CD14-positive monocyte (primary cell): ENCODE results near the gene TPM2. TPM values are rescaled to one million over a fixed set of nuclear protein-coding genes. Genes with fewer than 3 reads are reported as not detected.

Experiments used
- DNase-seq, 3 donors: peaks; one replicate each; pipeline ENCODE4 v3.0.0-alpha.2; 2011 to 2022
- H2AFZ ChIP-seq: 2 replicates; pipeline ENCODE4 v1.6.0; 2012; ENCODE audit warnings: mild to moderate bottlenecking, low read depth, low read length, inconsistent platforms; ENCODE audit not compliant: insufficient read depth, poor library complexity, severe bottlenecking
- H3K27ac ChIP-seq, 2 donors: 1 replicate in 1 of 2; 2 replicates in 1 of 2; pipeline ENCODE4 v1.5.1; 2012 to 2013; ENCODE audit warnings: low read length in 2 of 2, control low read depth in 1 of 2, inconsistent platforms in 1 of 2, low read depth in 1 of 2, mild to moderate bottlenecking in 1 of 2
- H3K27me3 ChIP-seq, 2 donors: one replicate each; pipeline versions ENCODE4 v1.6.0 to v1.6.1; 2011 to 2013; ENCODE audit warnings: low read length in 2 of 2; ENCODE audit not compliant: control insufficient read depth in 2 of 2, insufficient read depth in 2 of 2
- H3K36me3 ChIP-seq, 2 donors: replicated peaks in 1 of 2; 1 replicate in 1 of 2; 2 replicates in 1 of 2; pipeline versions ENCODE4 v1.5.1 to v1.6.1; 2012 to 2013; ENCODE audit warnings: low read length in 2 of 2, control low read depth in 1 of 2, inconsistent platforms in 1 of 2, mild to moderate bottlenecking in 1 of 2; ENCODE audit not compliant: insufficient read depth in 2 of 2, control insufficient read depth in 1 of 2
- H3K4me1 ChIP-seq, 2 donors: 1 replicate in 1 of 2; 2 replicates in 1 of 2; pipeline versions ENCODE4 v1.5.1 to v1.6.1; 2012 to 2013; ENCODE audit warnings: low read length in 2 of 2, control low read depth in 1 of 2, inconsistent platforms in 1 of 2, mild to moderate bottlenecking in 1 of 2, moderate library complexity in 1 of 2; ENCODE audit not compliant: insufficient read depth in 2 of 2, control insufficient read depth in 1 of 2
- H3K4me2 ChIP-seq: replicated peaks from 2 replicates; pipeline ENCODE3; 2012; ENCODE audit warnings: low read length, moderate library complexity, mild to moderate bottlenecking; ENCODE audit not compliant: poor library complexity, severe bottlenecking; ENCODE audit errors: extremely low read depth
- H3K4me3 ChIP-seq, 3 experiments: fragments of 200-600 bp in 1 of 3; sonication (generic) in 1 of 3; replicated peaks in 1 of 3; 1 replicate in 2 of 3; 2 replicates in 1 of 3; pipeline ENCODE4 v1.5.1; 2011 to 2013; ENCODE audit warnings: low read length in 3 of 3, mild to moderate bottlenecking in 3 of 3, control low read depth in 2 of 3, low read depth in 2 of 3, inconsistent platforms in 1 of 3, moderate library complexity in 1 of 3
- H3K79me2 ChIP-seq: 2 replicates; pipeline ENCODE4 v1.6.0; 2012; ENCODE audit warnings: mild to moderate bottlenecking, control low read depth, inconsistent platforms, low read length, moderate library complexity; ENCODE audit not compliant: insufficient read depth
- H3K9ac ChIP-seq: 2 replicates; pipeline ENCODE4 v1.6.0; 2017; ENCODE audit warnings: low read length, mild to moderate bottlenecking; ENCODE audit not compliant: insufficient read depth, poor library complexity, severe bottlenecking
- H3K9me3 ChIP-seq, 2 donors: replicated peaks in 1 of 2; 1 replicate in 1 of 2; 2 replicates in 1 of 2; pipeline versions ENCODE4 v1.5.1 to v1.6.1; 2012 to 2013; ENCODE audit warnings: low read length in 2 of 2, control low read depth in 1 of 2; ENCODE audit not compliant: control insufficient read depth in 1 of 2, insufficient read depth in 1 of 2
- H4K20me1 ChIP-seq: 2 replicates; pipeline ENCODE4 v1.6.0; 2012; ENCODE audit warnings: mild to moderate bottlenecking, low read length, control low read depth, moderate library complexity; ENCODE audit not compliant: insufficient read depth
- H3K27ac Mint-ChIP-seq, 7 donors: one replicate each; pipeline ENCODE4 v1.8.0; 2020; ENCODE audit warnings: mild to moderate bottlenecking in 7 of 7, mixed read lengths in 7 of 7, moderate library complexity in 6 of 7, inconsistent platforms in 2 of 7
- H3K27me3 Mint-ChIP-seq, 3 donors: one replicate each; pipeline ENCODE4 v1.8.0; 2021 to 2022; ENCODE audit warnings: low read depth in 3 of 3, mild to moderate bottlenecking in 3 of 3, mixed read lengths in 3 of 3, moderate library complexity in 3 of 3, inconsistent platforms in 1 of 3
- H3K36me3 Mint-ChIP-seq, 2 donors: one replicate each; pipeline ENCODE4 v1.8.0; 2020; ENCODE audit warnings: mixed read lengths in 2 of 2, inconsistent platforms in 1 of 2, mild to moderate bottlenecking in 1 of 2
- H3K4me1 Mint-ChIP-seq: one replicate; pipeline ENCODE4 v1.8.0; 2020; ENCODE audit warnings: mild to moderate bottlenecking, mixed read lengths
- H3K4me3 Mint-ChIP-seq, 2 donors: one replicate each; pipeline ENCODE4 v1.8.0; 2020; ENCODE audit warnings: mild to moderate bottlenecking in 2 of 2, mixed read lengths in 2 of 2, moderate library complexity in 1 of 2
- H3K9me3 Mint-ChIP-seq, 7 donors: one replicate each; pipeline ENCODE4 v1.8.0; 2020 to 2022; ENCODE audit warnings: mixed read lengths in 7 of 7, mild to moderate bottlenecking in 6 of 7, moderate library complexity in 6 of 7, inconsistent platforms in 2 of 7
- CTCF ChIP-seq: fragments of 200-600 bp; IDR thresholded peaks from one replicate; pipeline ENCODE4 v1.8.0; 2022; ENCODE audit warnings: antibody characterized with exemption, mild to moderate bottlenecking
- WGBS: methylation state at CpG from one replicate; pipeline ENCODE4 v1.1.5; 2013; ENCODE audit warnings: missing lambda C conversion rate; ENCODE audit not compliant: insufficient coverage; 5-methylcytosine and 5-hydroxymethylcytosine counted together
- intact Hi-C, 2 donors: fragments of 100-400 bp; cut with micrococcal nuclease; formaldehyde crosslinking; loops; one replicate each; pipeline versions ENCODE4 v1.15.0 to v1.15.1; 2023
- polyA plus RNA-seq, 3 donors: library from polyadenylated mRNA; depleted of rRNA in 1 of 3; unstranded in 2 of 3; stranded (reverse) in 1 of 3; fragments of 300-500 nt in 2 of 3; fragments of >200 nt in 1 of 3; fragmentation: Illumina TruSeq in 2 of 3; gene quantifications; 1 replicate in 2 of 3; 2 replicates in 1 of 3; pipeline ENCODE4 v1.2.3, GENCODE V29; 2012 to 2021

The TPM2 gene
- polyA plus RNA-seq, 3 donors, result 7.7 TPM; not detected in 2

GRCh38 chr9:35700942-35701341, 11.2 kb upstream of the TPM2 start:
- H3K27me3 Mint-ChIP-seq, result no peaks in the 10 kb centered on the region
- H3K36me3 ChIP-seq, result peaks cover 98 to 100% of the 10 kb centered on the region in 2 donors
- H3K9me3 Mint-ChIP-seq, result peaks cover 0 to 2% (median 0%) of the 10 kb centered on the region in 7 donors
- H3K27ac ChIP-seq, result no peak overlapping the region
- no peak overlapping the region for H3K4me3 ChIP-seq
- H3K4me1 Mint-ChIP-seq, result no peaks in the 10 kb centered on the region
- no peak for DNase-seq
- no peak overlapping the region for H3K27ac Mint-ChIP-seq
- H2AFZ ChIP-seq, result no peak overlapping the region
- H3K27me3 ChIP-seq, result no peaks in the 10 kb centered on the region
- no peaks in the 10 kb centered on the region for H3K9me3 ChIP-seq
- no peaks in the 10 kb centered on the region for H3K79me2 ChIP-seq
- intact Hi-C loops, result no loop called here
- no peak overlapping the region for H3K9ac ChIP-seq
- peaks cover 100% of the 10 kb centered on the region for H4K20me1 ChIP-seq
- H3K4me2 ChIP-seq, result no peak overlapping the region
- no peak overlapping the region for H3K4me3 Mint-ChIP-seq
- no peak for TF ChIP-seq CTCF
- no peaks in the 10 kb centered on the region for H3K4me1 ChIP-seq
- peaks cover 0 to 33% of the 10 kb centered on the region in 2 donors for H3K36me3 Mint-ChIP-seq

GRCh38 chr9:35700031-35700430, 10.3 kb upstream of the TPM2 start:
- intact Hi-C loops, result no loop called here
- no peaks in the 10 kb centered on the region for H3K4me1 Mint-ChIP-seq
- H3K4me3 Mint-ChIP-seq, result no peak overlapping the region
- TF ChIP-seq CTCF, result no peak
- no peaks in the 10 kb centered on the region for H3K9me3 ChIP-seq
- H3K9me3 Mint-ChIP-seq, result peaks cover 0 to 2% (median 0%) of the 10 kb centered on the region in 7 donors
- no peaks in the 10 kb centered on the region for H3K27me3 ChIP-seq
- peaks cover 0 to 25% of the 10 kb centered on the region in 2 donors for H3K36me3 Mint-ChIP-seq
- H3K27ac ChIP-seq, result peak overlapping the region in 1 of 2 donors; percentile 34
- no peaks in the 10 kb centered on the region for H3K27me3 Mint-ChIP-seq
- no peak overlapping the region for H2AFZ ChIP-seq
- no peak overlapping the region for H3K4me2 ChIP-seq
- H3K4me3 ChIP-seq, result no peak overlapping the region
- no peak for DNase-seq
- peaks cover 91 to 95% of the 10 kb centered on the region in 2 donors for H3K36me3 ChIP-seq
- H3K27ac Mint-ChIP-seq, result no peak overlapping the region
- H4K20me1 ChIP-seq, result peaks cover 96% of the 10 kb centered on the region
- no peaks in the 10 kb centered on the region for H3K4me1 ChIP-seq
- WGBS, result 96% methylated on average over 11 of the region's 11 CpGs
- H3K9ac ChIP-seq, result no peak overlapping the region
- no peaks in the 10 kb centered on the region for H3K79me2 ChIP-seq
